Sigmoid colon (tissue), 7 donors: Measurements from ENCODE around the gene TBC1D26. TPM values are rescaled to one million over a fixed set of nuclear protein-coding genes. Genes with fewer than 3 reads are reported as not detected.
A peak's percentile ranks its signal among the peaks of the same experiment; 100 is the strongest.
"Not testable (repeated sequence)": the region's sequence is repeated elsewhere in the genome, so short reads cannot be mapped to it uniquely, and the experiment has no call there.

Source experiments
- DNase-seq: peaks from one replicate; pipeline ENCODE4 v3.0.0-alpha.2; 2019
- H3K27ac ChIP-seq, 4 donors: fragments of 200-600 bp; sonication (generic); one replicate each; pipeline ENCODE4 v1.5.1; 2016 to 2019; ENCODE audit warnings: mild to moderate bottlenecking in 1 of 4
- H3K27me3 ChIP-seq, 3 donors: fragments of 200-600 bp; sonication (generic); one replicate each; pipeline ENCODE4 v1.5.1; 2019; ENCODE audit warnings: mild to moderate bottlenecking in 1 of 3
- H3K36me3 ChIP-seq, 4 donors: fragments of 200-600 bp; sonication (generic); one replicate each; pipeline ENCODE4 v1.5.1; 2016 to 2019
- H3K4me1 ChIP-seq, 4 donors: fragments of 200-600 bp; sonication (generic); one replicate each; pipeline ENCODE4 v1.5.1; 2017 to 2019
- H3K4me3 ChIP-seq, 4 donors: fragments of 200-600 bp; sonication (generic); one replicate each; pipeline ENCODE4 v1.5.1; 2017 to 2019; ENCODE audit warnings: mild to moderate bottlenecking in 2 of 4, moderate library complexity in 1 of 4
- H3K9me3 ChIP-seq, 4 donors: fragments of 200-600 bp in 3 of 4; sonication (generic) in 3 of 4; one replicate each; pipeline versions ENCODE4 v1.5.1 to v1.6.1; 2013 to 2019
- CTCF ChIP-seq, 4 experiments: fragments of 450-650 bp in 3 of 4; fragments of 200-600 bp in 1 of 4; IDR thresholded peaks; one replicate each; pipeline ENCODE4 v1.5.1; 2016 to 2019; ENCODE audit warnings: antibody characterized with exemption in 4 of 4, mild to moderate bottlenecking in 3 of 4, moderate library complexity in 2 of 4
- EP300 ChIP-seq, 4 donors: sonication (generic); formaldehyde crosslinking; IDR thresholded peaks; one replicate each; pipeline ENCODE4 v1.6.1; 2017; ENCODE audit warnings: antibody characterized with exemption in 4 of 4
- POLR2A ChIP-seq, 2 donors: fragments of 450-650 bp; IDR thresholded peaks; one replicate each; pipeline ENCODE4 v1.6.1; 2016; ENCODE audit warnings: antibody characterized with exemption in 2 of 2, mild to moderate bottlenecking in 2 of 2, moderate library complexity in 2 of 2
- POLR2AphosphoS5 ChIP-seq, 4 donors: sonication (generic); formaldehyde crosslinking; IDR thresholded peaks; one replicate each; pipeline ENCODE4 v1.6.1; 2017; ENCODE audit warnings: antibody characterized with exemption in 4 of 4
- WGBS, 2 donors: extraction: QIAGEN DNeasy Blood & Tissue Kit; methylation state at CpG; one replicate each; pipeline ENCODE4 v1.1.7; 2013; 5-methylcytosine and 5-hydroxymethylcytosine counted together
- intact Hi-C: fragments of 100-400 bp; cut with DNase I; formaldehyde crosslinking; loops from one replicate; pipeline ENCODE4 v1.15.1; 2023
- polyA plus RNA-seq, 3 donors: library from polyadenylated mRNA; stranded (reverse); fragments of 200-250 nt; gene quantifications; one replicate each; pipeline ENCODE4 v1.2.3, GENCODE V29; 2013
- total RNA-seq, 4 donors: library from RNA; depleted of rRNA; stranded (reverse); fragments of >200 nt; gene quantifications; one replicate each; pipeline ENCODE4 v1.1.0, GENCODE V29; 2016
- donor health status: healthy with polysubstance abuse.
- donor health status: Bipolar disorder and iron deficiency.
- donor health status: healthy.

Gene TBC1D26
- total and polyA plus RNA-seq, 7 donors: 0.10 to 1.1 (median 0.66) TPM; not detected in 4

GRCh38 chr17:15768865-15769533 lies 36.9 kb downstream of the TBC1D26 start:
- H3K27me3 ChIP-seq, intact Hi-C loops, H3K4me3 ChIP-seq, H3K9me3 ChIP-seq, H3K36me3 ChIP-seq: not testable (repeated sequence)
- peak overlapping the region in 3 of 4 donors; percentile 56 to 68 (median 65) for H3K27ac ChIP-seq
- DNase-seq: peak; percentile 70
- peaks cover 0 to 16% (median 0%) of the 10 kb centered on the region in 4 donors for H3K4me1 ChIP-seq
- peak; percentile 8 to 72 (median 48) for TF ChIP-seq POLR2AphosphoS5 (IDR thresholded peaks at IDR 0.05)
- WGBS, 2 donors: 60 to 79% methylated on average over 9 of the region's 14 CpGs

DNA sequence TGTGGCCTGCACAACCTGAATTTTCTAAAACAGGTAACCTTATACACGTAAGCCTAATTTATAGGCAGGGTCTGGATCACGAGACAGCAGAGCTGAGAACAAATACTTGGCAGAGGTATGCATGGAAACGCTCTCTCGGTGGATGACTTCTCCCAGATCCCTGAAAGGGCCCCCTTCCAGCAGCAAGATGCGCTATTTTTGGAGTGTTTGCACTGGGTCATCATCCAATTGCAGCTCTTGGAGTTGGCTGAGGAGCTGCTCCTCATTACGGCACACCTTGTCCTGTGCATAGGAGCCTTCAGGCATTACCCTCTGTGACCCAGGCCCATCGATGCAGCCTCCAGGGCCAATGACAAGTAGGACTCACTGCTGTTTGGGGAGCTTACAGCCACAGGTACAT lies 38.6 kb downstream of the TBC1D26 start:
- TF ChIP-seq EP300 (IDR thresholded peaks at IDR 0.05) (peak in 1 of 4 donors; percentile 28), POLR2AphosphoS5 (IDR thresholded peaks at IDR 0.05) (peak in 1 of 4 donors; percentile 10)
- H3K9me3 ChIP-seq, H3K36me3 ChIP-seq, H3K4me3 ChIP-seq, intact Hi-C loops, H3K27me3 ChIP-seq: not testable (repeated sequence)
- DNase-seq: peak; percentile 69
- peak overlapping the region in 3 of 4 donors; percentile 31 to 40 (median 38) for H3K27ac ChIP-seq
- WGBS, 2 donors: 90 to 95% methylated on average over 7 of the region's 7 CpGs
- H3K4me1 ChIP-seq: peaks cover 0 to 16% (median 0%) of the 10 kb centered on the region in 4 donors

DNA sequence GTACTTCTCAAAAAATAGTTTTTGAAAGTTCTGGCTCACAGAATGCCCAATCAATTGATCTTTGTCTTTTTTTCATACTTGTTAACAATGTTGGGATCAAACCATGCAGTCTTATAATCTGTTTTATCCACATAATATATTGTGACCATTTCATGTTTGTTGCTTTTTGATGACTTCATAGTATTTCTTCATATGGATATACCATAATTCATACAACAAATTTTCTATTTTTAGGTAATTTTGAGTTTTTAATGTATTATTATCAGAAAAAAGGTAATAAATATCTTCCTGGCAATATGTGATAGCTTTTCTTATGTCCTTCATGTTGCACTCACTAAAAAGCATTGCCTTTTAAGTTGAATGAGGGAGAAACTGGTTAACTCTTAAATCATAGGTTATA lies 44.8 kb downstream of the TBC1D26 start:
- H3K36me3 ChIP-seq: no peaks in the 10 kb centered on the region
- H3K27me3 ChIP-seq: no peaks in the 10 kb centered on the region
- no peak for TF ChIP-seq CTCF (IDR thresholded peaks at IDR 0.05)
- no peak for TF ChIP-seq POLR2AphosphoS5 (IDR thresholded peaks at IDR 0.05)
- no peak for TF ChIP-seq POLR2A (IDR thresholded peaks at IDR 0.05)
- TF ChIP-seq EP300 (IDR thresholded peaks at IDR 0.05): no peak
- no peaks in the 10 kb centered on the region for H3K4me1 ChIP-seq
- intact Hi-C loops: no loop called here
- no peak for DNase-seq
- no peak overlapping the region for H3K27ac ChIP-seq
- H3K9me3 ChIP-seq: no peaks in the 10 kb centered on the region
- H3K4me3 ChIP-seq: no peak overlapping the region

DNA sequence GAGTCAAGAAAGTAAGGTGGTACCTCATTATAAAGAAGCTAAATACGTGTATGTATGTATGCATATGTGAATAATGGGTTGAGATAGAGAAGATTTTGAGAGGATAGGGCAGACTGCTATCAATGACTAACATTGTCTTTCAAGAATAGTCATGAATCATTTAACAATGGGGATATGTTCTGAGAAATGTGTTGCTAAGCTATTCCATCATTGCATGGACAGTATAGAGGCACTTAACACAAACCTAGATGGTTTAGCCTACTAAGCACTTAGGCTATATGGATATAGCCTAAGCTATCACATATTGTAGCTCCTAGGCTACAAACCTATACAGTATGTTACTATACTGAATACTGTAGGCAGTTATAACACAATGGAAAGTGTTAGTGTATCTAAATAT lies 45.2 kb downstream of the TBC1D26 start:
- Histone ChIP-seq H3K36me3 (no peaks in the 10 kb centered on the region), H3K27me3 (no peaks in the 10 kb centered on the region), H3K27ac (no peak overlapping the region), H3K9me3 (no peaks in the 10 kb centered on the region), H3K4me1 (peaks cover 0 to 4% (median under 1%) of the 10 kb centered on the region in 4 donors), H3K4me3 (no peak overlapping the region)
- TF ChIP-seq EP300 (IDR thresholded peaks at IDR 0.05) (no peak), POLR2A (IDR thresholded peaks at IDR 0.05) (no peak), POLR2AphosphoS5 (IDR thresholded peaks at IDR 0.05) (no peak), CTCF (IDR thresholded peaks at IDR 0.05) (no peak)
- intact Hi-C loops: no loop called here
- 73 to 74% methylated on average over 1 of the region's 1 CpG for WGBS, 2 donors
- no peak for DNase-seq

DNA sequence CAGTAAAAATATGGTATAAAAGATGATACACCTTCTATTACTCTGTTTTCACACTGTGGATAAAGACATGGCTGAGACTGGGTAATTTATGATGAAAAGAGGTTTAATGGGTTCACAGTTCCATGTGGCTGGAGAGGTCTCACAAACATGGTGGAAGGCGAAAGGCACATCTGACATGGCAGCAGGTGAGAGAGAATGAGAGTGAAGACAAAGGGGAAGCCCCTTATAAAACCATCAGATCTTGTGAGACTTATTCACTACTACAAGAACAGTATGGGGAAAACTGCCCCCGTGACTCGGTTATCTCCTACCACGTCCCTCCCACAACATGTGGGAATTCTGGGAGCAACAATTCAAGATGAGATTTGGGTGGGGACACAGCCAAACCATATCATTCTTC lies 45.6 kb downstream of the TBC1D26 start:
- no peaks in the 10 kb centered on the region for H3K9me3 ChIP-seq
- 93 to 97% methylated on average over 4 of the region's 4 CpGs for WGBS, 2 donors
- no peaks in the 10 kb centered on the region for H3K27me3 ChIP-seq
- no peak overlapping the region for H3K27ac ChIP-seq
- no peak overlapping the region for H3K4me3 ChIP-seq
- DNase-seq: no peak
- TF ChIP-seq CTCF (IDR thresholded peaks at IDR 0.05) (no peak), EP300 (IDR thresholded peaks at IDR 0.05) (no peak), POLR2AphosphoS5 (IDR thresholded peaks at IDR 0.05) (no peak), POLR2A (IDR thresholded peaks at IDR 0.05) (no peak)
- H3K4me1 ChIP-seq: peaks cover 0 to 8% (median 3%) of the 10 kb centered on the region in 4 donors
- intact Hi-C loops: no loop called here
- H3K36me3 ChIP-seq: no peaks in the 10 kb centered on the region

GRCh38 chr17:15779119-15779518 lies 47.0 kb downstream of the TBC1D26 start:
- Histone ChIP-seq H3K4me1 (peaks cover 0 to 13% (median 10%) of the 10 kb centered on the region in 4 donors), H3K4me3 (no peak overlapping the region), H3K27ac (no peak overlapping the region), H3K36me3 (no peaks in the 10 kb centered on the region), H3K9me3 (no peaks in the 10 kb centered on the region), H3K27me3 (no peaks in the 10 kb centered on the region)
- WGBS, 2 donors: 87 to 91% methylated on average over 1 of the region's 1 CpG
- no peak for TF ChIP-seq POLR2AphosphoS5 (IDR thresholded peaks at IDR 0.05)
- TF ChIP-seq CTCF (IDR thresholded peaks at IDR 0.05): no peak
- TF ChIP-seq EP300 (IDR thresholded peaks at IDR 0.05): no peak
- TF ChIP-seq POLR2A (IDR thresholded peaks at IDR 0.05): no peak
- intact Hi-C loops: no loop called here
- DNase-seq: no peak
